GM23338 (cell line): ENCODE results near the gene GAL3ST1. TPM values are rescaled to one million over a fixed set of nuclear protein-coding genes. Genes with fewer than 3 reads are reported as not detected.

Source experiments
- ATAC-seq: fragments of 200-7000 bp; cut with Tn5 transposase; 3 replicates; pipeline ENCODE4 v1.9.1; 2020
- DNase-seq: peaks from one replicate; pipeline ENCODE4 v3.0.0-alpha.2; 2015; ENCODE audit warnings: low spot score
- H2AFZ ChIP-seq: fragments of 200-600 bp; sonication (generic); 2 replicates; pipeline ENCODE4 v1.8.0; 2016; ENCODE audit warnings: antibody characterized with exemption, mild to moderate bottlenecking, moderate library complexity
- H3F3A ChIP-seq: fragments of 200-600 bp; sonication (generic); replicated peaks from 2 replicates; pipeline ENCODE4 v1.8.0; 2017; ENCODE audit warnings: antibody characterized with exemption, mixed run types, low read depth
- H3K27ac ChIP-seq: fragments of 200-600 bp; sonication (generic); 2 replicates; pipeline ENCODE4 v1.6.1; 2016; ENCODE audit warnings: low read depth
- H3K27me3 ChIP-seq: fragments of 200-600 bp; sonication (generic); 2 replicates; pipeline ENCODE4 v1.8.0; 2016; ENCODE audit warnings: mild to moderate bottlenecking, mixed run types, moderate library complexity; ENCODE audit not compliant: insufficient read depth
- H3K36me3 ChIP-seq: fragments of 200-600 bp; sonication (generic); 2 replicates; pipeline ENCODE4 v1.8.0; 2016; ENCODE audit warnings: mild to moderate bottlenecking; ENCODE audit not compliant: insufficient read depth
- H3K4me1 ChIP-seq: fragments of 200-600 bp; sonication (generic); 2 replicates; pipeline ENCODE4 v1.8.0; 2016; ENCODE audit warnings: mild to moderate bottlenecking, moderate library complexity; ENCODE audit not compliant: insufficient read depth
- H3K4me2 ChIP-seq: fragments of 200-600 bp; sonication (generic); 2 replicates; pipeline ENCODE4 v1.7.1; 2017; ENCODE audit warnings: mixed run types
- H3K4me3 ChIP-seq: fragments of 200-600 bp; sonication (generic); 2 replicates; pipeline ENCODE4 v1.6.1; 2016; ENCODE audit warnings: mixed run types
- H3K79me2 ChIP-seq: fragments of 200-600 bp; sonication (generic); replicated peaks from 2 replicates; pipeline ENCODE4 v1.8.0; 2017; ENCODE audit warnings: mild to moderate bottlenecking; ENCODE audit not compliant: insufficient read depth
- H3K9me2 ChIP-seq: fragments of 200-600 bp; sonication (generic); 2 replicates; pipeline ENCODE4 v1.8.0; 2017; ENCODE audit not compliant: insufficient read depth
- H4K20me1 ChIP-seq: fragments of 200-600 bp; sonication (generic); replicated peaks from 2 replicates; pipeline ENCODE4 v1.8.0; 2017; ENCODE audit warnings: mild to moderate bottlenecking; ENCODE audit not compliant: insufficient read depth
- H3K27ac Mint-ChIP-seq: 2 replicates; pipeline ENCODE4 v1.8.0; 2020; ENCODE audit warnings: inconsistent platforms, mild to moderate bottlenecking, moderate library complexity, mixed read lengths
- H3K27me3 Mint-ChIP-seq: 3 replicates; pipeline ENCODE4 v1.8.0; 2022; ENCODE audit warnings: low read depth, mild to moderate bottlenecking, moderate library complexity, mixed read lengths, inconsistent platforms; ENCODE audit not compliant: insufficient read depth, poor library complexity
- H3K36me3 Mint-ChIP-seq: 3 replicates; pipeline ENCODE4 v1.8.0; 2021; ENCODE audit warnings: low read depth, mild to moderate bottlenecking, inconsistent platforms, moderate library complexity, mixed read lengths
- H3K4me1 Mint-ChIP-seq: 3 replicates; pipeline ENCODE4 v1.8.0; 2020; ENCODE audit warnings: mild to moderate bottlenecking, inconsistent platforms, mixed read lengths
- H3K4me3 Mint-ChIP-seq: 3 replicates; pipeline ENCODE4 v1.8.0; 2021; ENCODE audit warnings: moderate library complexity, mild to moderate bottlenecking, inconsistent platforms, mixed read lengths
- H3K9me3 Mint-ChIP-seq: 3 replicates; pipeline ENCODE4 v1.8.0; 2020; ENCODE audit warnings: moderate library complexity, mild to moderate bottlenecking, inconsistent platforms, mixed read lengths
- CREB1 ChIP-seq: fragments of 250-450 bp; sonication (Bioruptor Pico); IDR thresholded peaks from 2 replicates; pipeline ENCODE4 v1.5.0; 2020; ENCODE audit warnings: low read depth, mild to moderate bottlenecking, moderate library complexity
- CTCF ChIP-seq, 2 experiments: fragments of 200-600 bp in 1 of 2; sonication (generic) in 1 of 2; conservative IDR thresholded peaks; 2 replicates each; pipeline versions ENCODE4 v1.5.1 to v1.6.1; 2016 to 2017; ENCODE audit warnings: antibody characterized with exemption in 2 of 2, low read depth in 2 of 2, mild to moderate bottlenecking in 2 of 2, moderate library complexity in 1 of 2
- ETS1 ChIP-seq: IDR thresholded peaks from 2 replicates; pipeline ENCODE4 v1.6.1; 2016; ENCODE audit warnings: antibody characterized with exemption
- EZH2 ChIP-seq: fragments of 200-600 bp; sonication (generic); IDR thresholded peaks from one replicate; pipeline ENCODE4 v1.8.0; 2017; ENCODE audit warnings: antibody characterized with exemption, mild to moderate bottlenecking, low read depth; ENCODE audit not compliant: unreplicated experiment
- EZH2phosphoT487 ChIP-seq: fragments of 200-600 bp; sonication (generic); IDR thresholded peaks from one replicate; pipeline ENCODE4 v1.8.1; 2018; ENCODE audit warnings: antibody characterized with exemption; ENCODE audit not compliant: unreplicated experiment
- JUNB ChIP-seq: IDR thresholded peaks from one replicate; pipeline ENCODE4 v1.6.1; 2016; ENCODE audit warnings: antibody characterized with exemption; ENCODE audit not compliant: unreplicated experiment
- NANOG ChIP-seq: IDR thresholded peaks from 2 replicates; pipeline ENCODE4 v1.6.1; 2016; ENCODE audit warnings: antibody characterized with exemption, borderline replicate concordance
- POLR2AphosphoS5 ChIP-seq: IDR thresholded peaks from 2 replicates; pipeline ENCODE4 v1.6.1; 2016; ENCODE audit warnings: antibody characterized with exemption, low read depth
- REST ChIP-seq: IDR thresholded peaks from one replicate; pipeline ENCODE4 v1.6.1; 2018; ENCODE audit warnings: antibody characterized with exemption; ENCODE audit not compliant: unreplicated experiment
- STAT1 ChIP-seq: IDR thresholded peaks from one replicate; pipeline ENCODE4 v1.6.1; 2016; ENCODE audit warnings: antibody characterized with exemption; ENCODE audit not compliant: unreplicated experiment
- ZNF114 ChIP-seq: fragments of 250-450 bp; sonication (Bioruptor Pico); IDR thresholded peaks from 2 replicates; pipeline ENCODE4 v1.5.0; 2020; ENCODE audit warnings: mild to moderate bottlenecking, moderate library complexity
- ZNF331 ChIP-seq: fragments of 250-450 bp; sonication (Bioruptor Pico); IDR thresholded peaks from 2 replicates; pipeline ENCODE4 v1.5.0; 2020; ENCODE audit warnings: low read depth, mild to moderate bottlenecking, moderate library complexity
- polyA plus RNA-seq: library from polyadenylated mRNA; unstranded; fragments of >200 nt; fragmentation: Nextera tagmentation; extraction: Ambion mirVana; gene quantifications from 2 replicates; pipeline ENCODE4 v1.2.1, GENCODE V29; 2016
- total RNA-seq: library from RNA; depleted of rRNA; stranded (reverse); fragments of >200 nt; shearing (Covaris generic); gene quantifications from 2 replicates; pipeline ENCODE4 v1.2.3, GENCODE V29; 2014

The GAL3ST1 gene
- total and polyA plus RNA-seq, 2 experiments from 2014 or later = 8.2 to 13.3 TPM

GRCh38 chr22:30605449-30606110, 31.1 kb upstream of the GAL3ST1 start:
- DNase-seq (peak; percentile 75), ATAC-seq (peak; percentile 22)
- Mint-ChIP-seq H3K27ac (peak overlapping the region; percentile 99), H3K27me3 (peaks cover 11% of the 10 kb centered on the region), H3K9me3 (no peaks in the 10 kb centered on the region; the same call in 2 of the 3 replicates), H3K4me1 (peaks cover 39% of the 10 kb centered on the region), H3K4me3 (peak overlapping the region; percentile 90), H3K36me3 (peaks cover 7% of the 10 kb centered on the region)
- TF ChIP-seq EZH2 = peak; percentile 24
- TF ChIP-seq CTCF (conservative IDR thresholded peaks at IDR 0.05; ENCODE audit: low read depth in 2 of 2) = peak; percentile 78 to 93
- TF ChIP-seq ETS1 = no peak
- peak overlapping the region; percentile 76 for H3K4me2 ChIP-seq
- H3K27ac ChIP-seq = peak overlapping the region; percentile 98
- no peaks in the 10 kb centered on the region for H3K36me3 ChIP-seq
- peak overlapping the region; percentile 98 for H2AFZ ChIP-seq
- H3K9me2 ChIP-seq = no peaks in the 10 kb centered on the region
- H3K27me3 ChIP-seq = no peaks in the 10 kb centered on the region
- peaks cover 6% of the 10 kb centered on the region; the same call in 1 of the 2 replicates for H3F3A ChIP-seq
- H3K79me2 ChIP-seq = peaks cover 8% of the 10 kb centered on the region
- peak overlapping the region; percentile 76 for H3K4me3 ChIP-seq
- no peaks in the 10 kb centered on the region for H4K20me1 ChIP-seq
- peaks cover 36% of the 10 kb centered on the region for H3K4me1 ChIP-seq

- no peak overlapping the region for H3K27ac ChIP-seq
- no peak overlapping the region for H3K4me2 ChIP-seq
- H2AFZ ChIP-seq = no peak overlapping the region
- Mint-ChIP-seq H3K4me1 (peaks cover 39% of the 10 kb centered on the region), H3K9me3 (no peaks in the 10 kb centered on the region; the same call in 2 of the 3 replicates), H3K4me3 (no peak overlapping the region), H3K27ac (no peak overlapping the region), H3K36me3 (no peaks in the 10 kb centered on the region; the same call in 2 of the 3 replicates), H3K27me3 (peaks cover 11% of the 10 kb centered on the region)
- H3K36me3 ChIP-seq = no peaks in the 10 kb centered on the region
- H3K4me1 ChIP-seq = peaks cover 36% of the 10 kb centered on the region
- no peaks in the 10 kb centered on the region for H4K20me1 ChIP-seq
- no peaks in the 10 kb centered on the region for H3K27me3 ChIP-seq
- no peak overlapping the region for H3K4me3 ChIP-seq
- peaks cover 8% of the 10 kb centered on the region for H3K79me2 ChIP-seq
- DNase-seq (no peak), ATAC-seq (no peak)
- peaks cover 6% of the 10 kb centered on the region; the same call in 1 of the 2 replicates for H3F3A ChIP-seq
- H3K9me2 ChIP-seq = no peaks in the 10 kb centered on the region
- TF ChIP-seq ZNF331 (CRISPR knock-in tag) = no peak
- no peak for TF ChIP-seq CTCF (conservative IDR thresholded peaks at IDR 0.05; ENCODE audit: low read depth in 2 of 2)
- no peak for TF ChIP-seq EZH2phosphoT487
- no peak for TF ChIP-seq ETS1
- TF ChIP-seq REST = no peak
- TF ChIP-seq POLR2AphosphoS5 = no peak
- no peak for TF ChIP-seq CREB1 (CRISPR knock-in tag)
- TF ChIP-seq JUNB = no peak
- TF ChIP-seq EZH2 = no peak
- TF ChIP-seq NANOG = no peak
- TF ChIP-seq STAT1 = no peak
- TF ChIP-seq ZNF114 (CRISPR knock-in tag) = no peak
These were observed 30.3 kb upstream of the GAL3ST1 start for GRCh38 chr22:30604723-30605122.
